ENCODE data around the gene ZFYVE28. TPM values are rescaled to one million over a fixed set of nuclear protein-coding genes. Genes with fewer than 3 reads are reported as not detected.

The ZFYVE28 gene
- total RNA-seq, 2 donors from 2014 or later: 6.6 to 30.2 TPM

DNA sequence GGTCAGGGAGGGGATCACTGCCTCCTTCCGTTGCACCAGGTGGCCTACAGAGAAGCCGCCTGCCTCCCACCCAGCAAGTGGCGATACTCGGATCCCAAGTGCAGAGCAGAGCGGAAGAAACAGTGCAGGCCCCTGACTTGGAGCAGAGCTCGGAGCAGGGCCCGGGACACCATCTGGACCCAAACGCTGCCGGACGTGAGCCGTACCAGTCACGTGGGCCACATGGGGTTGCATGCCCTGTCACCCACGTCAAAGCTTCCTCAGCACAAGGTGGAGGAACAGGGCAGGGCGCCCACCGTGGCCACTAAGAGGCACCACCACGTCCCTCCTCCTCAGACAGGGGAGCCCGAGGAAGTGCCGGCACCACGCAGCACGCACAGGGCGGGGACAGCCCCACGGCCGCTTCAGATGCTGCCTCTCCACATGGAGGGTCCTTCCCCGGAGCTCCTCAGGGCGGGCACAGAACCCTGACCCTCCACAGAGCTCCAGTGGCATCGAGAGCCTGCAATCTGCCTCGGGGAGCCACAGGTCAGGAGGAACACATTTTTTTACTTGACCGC, 18.7 kb downstream of the ZFYVE28 start:
- Histone ChIP-seq H3K4me3 (no peak overlapping the region), H3K4me1 (replicated peaks) (no peaks in the 10 kb centered on the region), H3K27me3 (replicated peaks; ENCODE audit: insufficient read depth) (no peaks in the 10 kb centered on the region), H3K36me3 (no peaks in the 10 kb centered on the region), H3K9me3 (no peaks in the 10 kb centered on the region), H3K27ac (no peak overlapping the region)
- WGBS: 83% methylated on average over 27 of the region's 28 CpGs
- no peak for DNase-seq (ENCODE audit: low spot score)
- TF ChIP-seq POLR2AphosphoS5 (IDR thresholded peaks at IDR 0.05): no peak
- TF ChIP-seq, protein P1, sequence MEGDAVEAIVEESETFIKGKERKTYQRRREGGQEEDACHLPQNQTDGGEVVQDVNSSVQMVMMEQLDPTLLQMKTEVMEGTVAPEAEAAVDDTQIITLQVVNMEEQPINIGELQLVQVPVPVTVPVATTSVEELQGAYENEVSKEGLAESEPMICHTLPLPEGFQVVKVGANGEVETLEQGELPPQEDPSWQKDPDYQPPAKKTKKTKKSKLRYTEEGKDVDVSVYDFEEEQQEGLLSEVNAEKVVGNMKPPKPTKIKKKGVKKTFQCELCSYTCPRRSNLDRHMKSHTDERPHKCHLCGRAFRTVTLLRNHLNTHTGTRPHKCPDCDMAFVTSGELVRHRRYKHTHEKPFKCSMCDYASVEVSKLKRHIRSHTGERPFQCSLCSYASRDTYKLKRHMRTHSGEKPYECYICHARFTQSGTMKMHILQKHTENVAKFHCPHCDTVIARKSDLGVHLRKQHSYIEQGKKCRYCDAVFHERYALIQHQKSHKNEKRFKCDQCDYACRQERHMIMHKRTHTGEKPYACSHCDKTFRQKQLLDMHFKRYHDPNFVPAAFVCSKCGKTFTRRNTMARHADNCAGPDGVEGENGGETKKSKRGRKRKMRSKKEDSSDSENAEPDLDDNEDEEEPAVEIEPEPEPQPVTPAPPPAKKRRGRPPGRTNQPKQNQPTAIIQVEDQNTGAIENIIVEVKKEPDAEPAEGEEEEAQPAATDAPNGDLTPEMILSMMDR (IDR thresholded peaks at IDR 0.05): no peak
- TF ChIP-seq POLR2A (IDR thresholded peaks at IDR 0.05): no peak
- intact Hi-C loops (cut with DNase I): no loop called here

DNA sequence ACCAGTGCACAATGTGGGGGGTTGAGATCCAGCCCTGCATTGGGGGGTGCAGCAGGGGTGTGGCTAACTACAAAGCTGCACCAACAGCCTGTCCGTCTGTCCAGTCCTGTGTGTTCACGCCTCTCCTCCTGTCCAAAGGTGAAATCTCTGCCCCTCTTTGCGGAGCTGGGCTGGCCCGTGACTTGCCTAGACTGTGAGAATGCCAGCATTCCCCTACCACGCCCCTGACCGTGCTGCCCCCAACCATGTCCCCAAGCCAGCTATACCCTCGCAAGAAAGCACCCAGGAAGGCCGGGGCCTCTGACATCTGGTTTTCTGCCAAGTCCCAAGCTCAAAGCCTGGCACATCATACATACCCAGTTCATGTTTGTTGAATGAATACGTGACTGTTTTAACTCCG, 19.2 kb downstream of the ZFYVE28 start:
- no peak for DNase-seq (ENCODE audit: low spot score)
- Histone ChIP-seq H3K27ac (no peak overlapping the region), H3K27me3 (replicated peaks; ENCODE audit: insufficient read depth) (no peaks in the 10 kb centered on the region), H3K9me3 (no peaks in the 10 kb centered on the region), H3K36me3 (no peaks in the 10 kb centered on the region), H3K4me3 (no peak overlapping the region), H3K4me1 (replicated peaks) (no peaks in the 10 kb centered on the region)
- intact Hi-C loops (cut with DNase I): no loop called here
- 79% methylated on average over 9 of the region's 10 CpGs for WGBS
- TF ChIP-seq POLR2A (IDR thresholded peaks at IDR 0.05) (no peak), POLR2AphosphoS5 (IDR thresholded peaks at IDR 0.05) (no peak)
- TF ChIP-seq, protein P1 (IDR thresholded peaks at IDR 0.05): no peak

DNA sequence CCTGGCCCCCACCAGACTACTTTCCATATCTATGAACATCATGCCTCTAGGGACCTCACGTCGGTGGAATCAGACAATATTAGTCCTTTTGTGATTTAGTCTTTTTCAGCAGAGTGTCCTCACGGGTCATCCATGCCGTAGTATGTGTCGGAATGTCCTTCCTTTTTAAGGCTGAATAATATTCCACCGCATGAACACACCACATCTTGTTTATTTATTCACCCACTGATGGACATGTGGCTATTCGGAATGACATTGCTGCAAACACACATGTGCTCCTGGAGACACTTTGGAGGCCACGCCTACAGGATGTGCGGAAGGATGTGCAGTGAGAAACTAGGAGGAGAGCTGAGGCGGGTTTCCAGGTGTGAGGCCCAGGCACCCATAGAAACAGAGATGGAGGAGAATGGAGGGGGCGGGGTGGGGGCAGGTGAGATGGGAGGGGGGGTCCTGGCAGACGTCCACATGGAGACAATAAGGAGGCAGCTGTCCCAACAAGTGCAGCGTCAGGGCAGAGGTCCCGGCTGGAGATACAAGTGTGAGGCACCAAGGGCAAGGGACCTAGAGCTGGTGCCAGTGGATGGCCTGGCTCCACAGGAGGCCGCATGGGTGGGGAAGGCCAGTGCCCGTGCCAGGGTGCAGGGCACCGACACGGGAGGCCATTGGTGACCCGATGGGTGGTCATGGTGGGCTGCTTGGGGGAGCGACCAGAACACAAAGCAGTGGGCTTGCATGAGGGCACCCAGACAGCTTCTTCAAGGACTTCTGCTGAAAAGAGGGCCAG, 20.7 kb downstream of the ZFYVE28 start:
- H3K27me3 ChIP-seq (replicated peaks; ENCODE audit: insufficient read depth): no peaks in the 10 kb centered on the region
- H3K4me3 ChIP-seq: no peak overlapping the region
- no peak for DNase-seq (ENCODE audit: low spot score)
- H3K4me1 ChIP-seq (replicated peaks): no peaks in the 10 kb centered on the region
- H3K9me3 ChIP-seq: no peaks in the 10 kb centered on the region
- TF ChIP-seq POLR2A (IDR thresholded peaks at IDR 0.05) (no peak), POLR2AphosphoS5 (IDR thresholded peaks at IDR 0.05) (no peak)
- TF ChIP-seq, protein P1 (IDR thresholded peaks at IDR 0.05): no peak
- 74% methylated on average over 20 of the region's 20 CpGs for WGBS
- intact Hi-C loops (cut with DNase I): no loop called here
- H3K27ac ChIP-seq: no peak overlapping the region
- no peaks in the 10 kb centered on the region for H3K36me3 ChIP-seq

DNA sequence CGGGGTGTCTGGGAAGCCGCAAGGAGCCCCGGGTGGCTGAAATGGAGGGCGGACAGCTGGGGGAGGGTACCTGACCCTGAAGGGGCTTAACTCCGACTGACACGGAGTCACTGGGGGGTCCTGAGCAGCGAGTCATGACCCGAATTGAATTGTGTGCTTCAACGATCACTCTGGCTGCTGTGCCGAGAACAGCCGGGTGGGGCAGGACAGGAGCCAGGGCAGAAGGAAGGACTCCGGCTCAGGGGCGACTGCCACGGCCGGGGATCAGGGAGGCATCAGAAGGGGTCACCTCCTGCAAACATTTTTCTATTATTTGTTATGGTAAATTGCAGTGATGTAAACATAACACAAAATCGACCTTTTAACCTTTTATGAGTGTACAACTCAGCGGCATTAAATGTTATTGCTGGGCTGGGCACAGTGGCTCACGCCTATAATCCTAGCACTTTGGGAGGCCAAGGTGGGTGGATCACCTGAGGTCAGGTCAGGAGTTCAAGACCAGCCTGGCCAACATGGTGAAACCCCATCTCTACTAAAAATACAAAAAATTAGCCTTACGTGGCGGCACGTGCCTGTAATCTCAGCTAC, 21.6 kb downstream of the ZFYVE28 start:
- TF ChIP-seq POLR2AphosphoS5 (IDR thresholded peaks at IDR 0.05) (no peak), POLR2A (IDR thresholded peaks at IDR 0.05) (no peak)
- TF ChIP-seq, protein P1 (IDR thresholded peaks at IDR 0.05): no peak
- no peaks in the 10 kb centered on the region for H3K9me3 ChIP-seq
- intact Hi-C loops (cut with DNase I): no loop called here
- H3K36me3 ChIP-seq: no peaks in the 10 kb centered on the region
- WGBS: 84% methylated on average over 21 of the region's 21 CpGs
- no peak overlapping the region for H3K27ac ChIP-seq
- no peak for DNase-seq (ENCODE audit: low spot score)
- no peaks in the 10 kb centered on the region for H3K27me3 ChIP-seq (replicated peaks; ENCODE audit: insufficient read depth)
- H3K4me1 ChIP-seq (replicated peaks): no peaks in the 10 kb centered on the region
- no peak overlapping the region for H3K4me3 ChIP-seq
